ENCODE measurements around the gene MUS81.

MUS81 gene

GRCh38 chr11:65892661-65893317, 32.6 kb downstream of the MUS81 start:
- TF ChIP-seq, protein P1, sequence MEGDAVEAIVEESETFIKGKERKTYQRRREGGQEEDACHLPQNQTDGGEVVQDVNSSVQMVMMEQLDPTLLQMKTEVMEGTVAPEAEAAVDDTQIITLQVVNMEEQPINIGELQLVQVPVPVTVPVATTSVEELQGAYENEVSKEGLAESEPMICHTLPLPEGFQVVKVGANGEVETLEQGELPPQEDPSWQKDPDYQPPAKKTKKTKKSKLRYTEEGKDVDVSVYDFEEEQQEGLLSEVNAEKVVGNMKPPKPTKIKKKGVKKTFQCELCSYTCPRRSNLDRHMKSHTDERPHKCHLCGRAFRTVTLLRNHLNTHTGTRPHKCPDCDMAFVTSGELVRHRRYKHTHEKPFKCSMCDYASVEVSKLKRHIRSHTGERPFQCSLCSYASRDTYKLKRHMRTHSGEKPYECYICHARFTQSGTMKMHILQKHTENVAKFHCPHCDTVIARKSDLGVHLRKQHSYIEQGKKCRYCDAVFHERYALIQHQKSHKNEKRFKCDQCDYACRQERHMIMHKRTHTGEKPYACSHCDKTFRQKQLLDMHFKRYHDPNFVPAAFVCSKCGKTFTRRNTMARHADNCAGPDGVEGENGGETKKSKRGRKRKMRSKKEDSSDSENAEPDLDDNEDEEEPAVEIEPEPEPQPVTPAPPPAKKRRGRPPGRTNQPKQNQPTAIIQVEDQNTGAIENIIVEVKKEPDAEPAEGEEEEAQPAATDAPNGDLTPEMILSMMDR (IDR thresholded peaks at IDR 0.05; ENCODE audit: insufficient read depth, low read length, poor library complexity, severe bottlenecking) = no peak

DNA sequence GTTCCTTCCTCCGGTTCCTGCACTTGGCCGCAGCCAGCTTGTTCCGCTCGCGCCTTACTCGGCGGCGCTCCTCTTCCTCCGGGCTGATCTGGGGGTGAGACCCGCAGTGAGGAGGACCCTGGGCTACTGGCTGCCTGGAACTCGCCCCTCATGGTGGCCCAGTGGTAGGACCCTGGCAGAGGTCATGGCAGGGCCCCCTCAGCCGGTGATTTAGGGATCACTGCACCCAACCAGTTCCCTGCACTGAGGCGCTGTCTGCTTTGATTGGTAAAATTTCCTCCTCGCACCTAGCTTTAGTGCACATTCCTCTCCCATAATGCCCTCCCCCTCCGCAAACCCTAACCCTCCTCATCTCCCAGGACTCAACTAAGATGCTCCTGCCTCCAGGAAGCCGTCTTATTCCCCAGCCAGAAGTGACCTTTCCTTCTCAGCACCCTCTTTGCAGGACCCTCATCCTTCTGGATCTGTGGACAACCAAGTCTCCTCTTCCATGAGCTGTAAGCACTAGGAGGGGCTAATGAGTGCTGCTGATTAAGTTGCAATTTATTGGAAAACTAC, 33.9 kb downstream of the MUS81 start:
- Histone ChIP-seq H3K27me3 (replicated peaks; ENCODE audit: control insufficient read depth, insufficient read depth, low read length) (no peaks in the 10 kb centered on the region), H3K36me3 (ENCODE audit: control insufficient read depth, insufficient read depth, low read length) (no peaks in the 10 kb centered on the region; the same call in none of the 2 replicates), H3K4me3 (replicated peaks; ENCODE audit: low read depth, low read length) (peak overlapping the region; percentile 60)
- no peak for DNase-seq (ENCODE audit: extremely low read depth, insufficient read length)
- TF ChIP-seq, protein P1 (IDR thresholded peaks at IDR 0.05; ENCODE audit: insufficient read depth, low read length, poor library complexity, severe bottlenecking) = no peak

More at GRCh38 chr11:65892661-65893317, 32.6 kb downstream of the MUS81 start:
- Histone ChIP-seq H3K27me3 (replicated peaks; ENCODE audit: control insufficient read depth, insufficient read depth, low read length) (no peaks in the 10 kb centered on the region), H3K36me3 (ENCODE audit: control insufficient read depth, insufficient read depth, low read length) (no peaks in the 10 kb centered on the region; the same call in none of the 2 replicates), H3K4me3 (replicated peaks; ENCODE audit: low read depth, low read length) (peak overlapping the region; percentile 89)
- no peak for DNase-seq (ENCODE audit: extremely low read depth, insufficient read length)

GRCh38 chr11:65895482-65895981, 35.3 kb downstream of the MUS81 start:
- no peak for DNase-seq (ENCODE audit: extremely low read depth, insufficient read length)
- no peaks in the 10 kb centered on the region for H3K27me3 ChIP-seq (replicated peaks; ENCODE audit: control insufficient read depth, insufficient read depth, low read length)
- no peak overlapping the region for H3K4me3 ChIP-seq (replicated peaks; ENCODE audit: low read depth, low read length)
- TF ChIP-seq, protein P1 (IDR thresholded peaks at IDR 0.05; ENCODE audit: insufficient read depth, low read length, poor library complexity, severe bottlenecking) = no peak
- no peaks in the 10 kb centered on the region; the same call in none of the 2 replicates for H3K36me3 ChIP-seq (ENCODE audit: control insufficient read depth, insufficient read depth, low read length)

DNA sequence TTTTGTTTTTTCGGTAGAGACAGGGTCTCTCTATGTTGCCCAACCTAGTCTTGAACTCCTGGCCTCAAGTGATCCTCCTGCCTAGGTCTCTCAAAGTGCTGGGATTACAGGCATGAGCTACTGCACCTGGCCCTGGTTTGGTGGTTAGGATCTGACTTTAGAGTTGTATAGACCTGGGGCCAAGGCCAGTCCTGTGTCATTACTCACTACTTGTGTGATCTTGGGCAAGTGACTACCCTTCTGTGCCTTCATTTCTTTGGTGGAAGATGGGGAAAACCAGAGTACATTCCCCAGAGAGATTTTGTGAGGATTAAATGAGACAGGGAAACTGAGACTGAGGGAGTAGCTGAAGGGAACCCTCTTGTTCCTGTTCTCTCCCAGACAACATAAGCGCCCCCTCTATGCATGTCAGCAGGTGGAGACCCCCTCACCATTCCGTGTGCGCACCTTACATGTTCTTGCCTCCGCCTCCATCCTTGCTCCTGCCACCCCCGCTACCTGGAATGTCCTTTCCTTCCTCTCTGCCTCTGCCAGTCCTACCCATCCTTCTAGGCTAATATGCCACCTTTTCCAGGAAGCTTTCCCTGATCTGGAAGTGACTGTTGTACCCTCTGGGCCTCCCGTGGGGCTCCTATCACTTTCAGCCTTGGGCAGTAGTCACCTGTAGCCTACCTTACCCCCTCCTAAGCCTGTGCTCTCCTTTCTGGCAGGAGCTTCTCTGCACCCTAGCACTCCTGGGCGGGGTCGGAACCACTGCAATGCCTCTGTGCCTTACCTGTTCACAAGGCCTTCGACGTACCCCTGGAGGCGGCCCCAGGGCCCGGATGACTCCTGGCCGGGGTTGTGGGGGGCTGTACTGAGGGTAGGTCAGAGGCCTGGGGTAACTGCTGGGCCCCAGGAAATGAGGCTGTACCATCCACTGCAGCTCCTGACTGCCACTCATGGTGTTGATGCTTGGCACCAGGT, 36.1 kb downstream of the MUS81 start:
- H3K27me3 ChIP-seq (replicated peaks; ENCODE audit: control insufficient read depth, insufficient read depth, low read length) = no peaks in the 10 kb centered on the region
- TF ChIP-seq, protein P1 (IDR thresholded peaks at IDR 0.05; ENCODE audit: insufficient read depth, low read length, poor library complexity, severe bottlenecking) = no peak
- DNase-seq (ENCODE audit: extremely low read depth, insufficient read length) = no peak
- no peak overlapping the region for H3K4me3 ChIP-seq (replicated peaks; ENCODE audit: low read depth, low read length)
- no peaks in the 10 kb centered on the region; the same call in none of the 2 replicates for H3K36me3 ChIP-seq (ENCODE audit: control insufficient read depth, insufficient read depth, low read length)

GRCh38 chr11:65897020-65897471, 36.8 kb downstream of the MUS81 start:
- Histone ChIP-seq H3K4me3 (replicated peaks; ENCODE audit: low read depth, low read length) (no peak overlapping the region), H3K36me3 (ENCODE audit: control insufficient read depth, insufficient read depth, low read length) (no peaks in the 10 kb centered on the region; the same call in none of the 2 replicates), H3K27me3 (replicated peaks; ENCODE audit: control insufficient read depth, insufficient read depth, low read length) (no peaks in the 10 kb centered on the region)
- TF ChIP-seq, protein P1 (IDR thresholded peaks at IDR 0.05; ENCODE audit: insufficient read depth, low read length, poor library complexity, severe bottlenecking) = no peak
- no peak for DNase-seq (ENCODE audit: extremely low read depth, insufficient read length)

Data from GM06990 (cell line).